D721Med (cell line): ENCODE data around the gene UBE2L3.

Experiments
- DNase-seq: peaks from one replicate; pipeline ENCODE4 v3.0.0; 2011; ENCODE audit warnings: low spot score; ENCODE audit not compliant: insufficient read length
- FAIRE-seq: peaks from 2 replicates; lab custom pipeline; 2011; peaks lifted over from hg19 to GRCh38; lab: Jason Lieb, UNC
- CTCF ChIP-seq: IDR thresholded peaks from 2 replicates; pipeline ENCODE4 v1.5.1; 2012; ENCODE audit warnings: mild to moderate bottlenecking, control low read depth; ENCODE audit not compliant: insufficient read depth; ENCODE audit errors: missing control alignments

UBE2L3 gene

GRCh38 chr22:21657020-21657359 lies 89.5 kb downstream of the UBE2L3 start:
- FAIRE-seq (no peak), DNase-seq (no peak)
- no peak for TF ChIP-seq CTCF

GRCh38 chr22:21657360-21658032 lies 90.0 kb downstream of the UBE2L3 start:
- DNase-seq (peak; percentile 99), FAIRE-seq (no peak)
- TF ChIP-seq CTCF = no peak

- TF ChIP-seq CTCF = no peak
- FAIRE-seq (no peak), DNase-seq (no peak)
Measured at GRCh38 chr22:21659864-21660525, 92.5 kb downstream of the UBE2L3 start.

- DNase-seq = no peak
- FAIRE-seq = no peak
- no peak for TF ChIP-seq CTCF
Measured at GRCh38 chr22:21660904-21661303, 93.4 kb downstream of the UBE2L3 start.

- FAIRE-seq (no peak), DNase-seq (no peak)
- no peak for TF ChIP-seq CTCF
Measured at GRCh38 chr22:21661991-21662390, 94.5 kb downstream of the UBE2L3 start.

- FAIRE-seq = no peak
- DNase-seq = no peak
- no peak for TF ChIP-seq CTCF
Measured at GRCh38 chr22:21663738-21664137, 96.2 kb downstream of the UBE2L3 start.
